H9 (cell line): ENCODE data around the gene SGMS2. TPM values are rescaled to one million over a fixed set of nuclear protein-coding genes. Genes with fewer than 3 reads are reported as not detected.
"Not testable (repeated sequence)": the region's sequence is repeated elsewhere in the genome, so short reads cannot be mapped to it uniquely, and the experiment has no call there.

Experiments
- DNase-seq: peaks from one replicate; pipeline ENCODE4 v3.0.0-alpha.2; 2017
- H2AFZ ChIP-seq: one replicate; pipeline ENCODE4 v1.6.1; 2013; ENCODE audit warnings: mild to moderate bottlenecking, low read length, control low read depth, moderate library complexity
- H2AK5ac ChIP-seq: 2 replicates; pipeline ENCODE4 v1.6.1; 2013; ENCODE audit warnings: low read length, control low read depth, mixed read lengths; ENCODE audit not compliant: insufficient read length
- H2BK120ac ChIP-seq: one replicate; pipeline ENCODE4 v1.6.1; 2013; ENCODE audit warnings: low read depth, mild to moderate bottlenecking, low read length, control low read depth, inconsistent platforms; ENCODE audit not compliant: poor library complexity, severe bottlenecking
- H2BK12ac ChIP-seq: 2 replicates; pipeline ENCODE4 v1.6.1; 2013; ENCODE audit warnings: low read length, control low read depth, mixed read lengths, low read depth; ENCODE audit not compliant: insufficient read length
- H2BK15ac ChIP-seq: 2 replicates; pipeline ENCODE4 v1.6.1; 2013; ENCODE audit warnings: low read depth, low read length, control low read depth
- H2BK20ac ChIP-seq: one replicate; pipeline ENCODE4 v1.6.1; 2013; ENCODE audit warnings: low read depth, mild to moderate bottlenecking, low read length, control low read depth, inconsistent platforms; ENCODE audit not compliant: poor library complexity, severe bottlenecking
- H2BK5ac ChIP-seq: 2 replicates; pipeline ENCODE4 v1.6.1; 2013; ENCODE audit warnings: low read length, control low read depth, mixed read lengths; ENCODE audit not compliant: insufficient read length
- H3K14ac ChIP-seq: 2 replicates; pipeline ENCODE4 v1.6.1; 2013; ENCODE audit warnings: low read length, control low read depth; ENCODE audit not compliant: insufficient read depth
- H3K18ac ChIP-seq: 2 replicates; pipeline ENCODE4 v1.6.1; 2013; ENCODE audit warnings: low read depth, mild to moderate bottlenecking, mixed read lengths, low read length, control low read depth; ENCODE audit not compliant: insufficient read length
- H3K23ac ChIP-seq: 2 replicates; pipeline ENCODE4 v1.6.1; 2013; ENCODE audit warnings: low read length, control low read depth, mixed read lengths, low read depth; ENCODE audit not compliant: insufficient read length
- H3K23me2 ChIP-seq: 2 replicates; pipeline ENCODE4 v1.6.1; 2013; ENCODE audit warnings: low read depth, mild to moderate bottlenecking, mixed read lengths, low read length, control low read depth; ENCODE audit not compliant: insufficient read length, poor library complexity, severe bottlenecking
- H3K27ac ChIP-seq: 2 replicates; pipeline ENCODE4 v1.5.1; 2013; ENCODE audit warnings: low read length, control low read depth, mixed read lengths, low read depth; ENCODE audit not compliant: insufficient read length
- H3K27me3 ChIP-seq: 2 replicates; pipeline ENCODE4 v1.6.1; 2013; ENCODE audit warnings: low read length, control low read depth, inconsistent platforms; ENCODE audit not compliant: insufficient read depth
- H3K4ac ChIP-seq: 2 replicates; pipeline ENCODE4 v1.6.1; 2013; ENCODE audit warnings: low read depth, mild to moderate bottlenecking, control low read depth, inconsistent platforms, low read length, moderate library complexity
- H3K4me1 ChIP-seq: 2 replicates; pipeline ENCODE4 v1.6.1; 2013; ENCODE audit warnings: low read length, control low read depth, inconsistent platforms; ENCODE audit not compliant: insufficient read depth
- H3K4me2 ChIP-seq: 2 replicates; pipeline ENCODE4 v1.6.1; 2013; ENCODE audit warnings: low read length, control low read depth, mixed read lengths; ENCODE audit not compliant: insufficient read length, insufficient read depth
- H3K56ac ChIP-seq: 2 replicates; pipeline ENCODE4 v1.6.1; 2013; ENCODE audit warnings: low read depth, mild to moderate bottlenecking, mixed read lengths, low read length, control low read depth; ENCODE audit not compliant: insufficient read length
- H3K79me1 ChIP-seq: 2 replicates; pipeline ENCODE4 v1.6.1; 2013; ENCODE audit warnings: low read depth, mild to moderate bottlenecking, moderate library complexity, low read length, control low read depth, inconsistent platforms; ENCODE audit not compliant: insufficient read depth, poor library complexity, severe bottlenecking
- H3K79me2 ChIP-seq: 2 replicates; pipeline ENCODE4 v1.6.1; 2013; ENCODE audit warnings: low read length, control low read depth, inconsistent platforms; ENCODE audit not compliant: insufficient read depth
- H3K9ac ChIP-seq: 2 replicates; pipeline ENCODE4 v1.6.1; 2013; ENCODE audit warnings: low read length, control low read depth, mixed read lengths; ENCODE audit not compliant: insufficient read length; ENCODE audit errors: extremely low read depth
- H3K9me3 ChIP-seq: one replicate; pipeline ENCODE4 v1.6.1; 2013; ENCODE audit warnings: low read depth, low read length, inconsistent platforms; ENCODE audit not compliant: control insufficient read depth
- H3T11ph ChIP-seq: one replicate; pipeline ENCODE4 v1.6.1; 2013; ENCODE audit warnings: mild to moderate bottlenecking, low read length, control low read depth, inconsistent platforms
- H4K20me1 ChIP-seq: one replicate; pipeline ENCODE4 v1.6.1; 2013; ENCODE audit not compliant: control insufficient read depth, insufficient read length, insufficient read depth
- H4K5ac ChIP-seq: 2 replicates; pipeline ENCODE4 v1.6.1; 2013; ENCODE audit warnings: low read depth, mild to moderate bottlenecking, mixed read lengths, low read length, control low read depth; ENCODE audit not compliant: insufficient read length
- H4K8ac ChIP-seq: replicated peaks from 2 replicates; pipeline ENCODE4 v1.6.1; 2013; ENCODE audit warnings: low read length, control low read depth, mixed read lengths, low read depth; ENCODE audit not compliant: insufficient read length
- H4K91ac ChIP-seq: 2 replicates; pipeline ENCODE4 v1.6.1; 2013; ENCODE audit warnings: low read depth, mild to moderate bottlenecking, moderate library complexity, mixed read lengths, low read length, control low read depth; ENCODE audit not compliant: insufficient read length
- H3K27ac Mint-ChIP-seq, 3 experiments: 2 replicates in 2 of 3; 3 replicates in 1 of 3; pipeline ENCODE4 v1.8.0; 2020 to 2021; ENCODE audit warnings: mixed read lengths in 3 of 3, mild to moderate bottlenecking in 1 of 3, moderate library complexity in 1 of 3
- H3K27me3 Mint-ChIP-seq: 2 replicates; pipeline ENCODE4 v1.8.0; 2021; ENCODE audit warnings: low read depth, mild to moderate bottlenecking, moderate library complexity, mixed read lengths
- H3K36me3 Mint-ChIP-seq, 3 experiments: 2 replicates in 2 of 3; 3 replicates in 1 of 3; pipeline ENCODE4 v1.8.0; 2020 to 2021; ENCODE audit warnings: low read depth in 3 of 3, mixed read lengths in 3 of 3; ENCODE audit not compliant: insufficient read depth in 1 of 3
- H3K4me1 Mint-ChIP-seq, 2 experiments: 2 replicates each; pipeline ENCODE4 v1.8.0; 2020; ENCODE audit warnings: mixed read lengths in 2 of 2
- H3K4me3 Mint-ChIP-seq, 2 experiments: 2 replicates in 1 of 2; 3 replicates in 1 of 2; pipeline ENCODE4 v1.8.0; 2020 to 2021; ENCODE audit warnings: mild to moderate bottlenecking in 2 of 2, mixed read lengths in 2 of 2, moderate library complexity in 1 of 2
- H3K9me3 Mint-ChIP-seq, 2 experiments: 2 replicates in 1 of 2; 3 replicates in 1 of 2; pipeline ENCODE4 v1.8.0; 2020; ENCODE audit warnings: mild to moderate bottlenecking in 2 of 2, mixed read lengths in 2 of 2, moderate library complexity in 1 of 2
- WGBS: extraction: QIAGEN DNeasy Blood & Tissue Kit; methylation state at CpG from one replicate; pipeline ENCODE4 v1.1.7; 2013; ENCODE audit warnings: missing lambda C conversion rate, low lambda C conversion rate, mixed read lengths; ENCODE audit not compliant: insufficient read length; ENCODE audit errors: extremely low coverage; 5-methylcytosine and 5-hydroxymethylcytosine counted together
- total RNA-seq: library from RNA; stranded (reverse); gene quantifications from 2 replicates; pipeline ENCODE4 v1.2.1, GENCODE V29; 2021

SGMS2 gene
- total RNA-seq, 1 experiment from 2014 or later = 9.7 TPM

DNA sequence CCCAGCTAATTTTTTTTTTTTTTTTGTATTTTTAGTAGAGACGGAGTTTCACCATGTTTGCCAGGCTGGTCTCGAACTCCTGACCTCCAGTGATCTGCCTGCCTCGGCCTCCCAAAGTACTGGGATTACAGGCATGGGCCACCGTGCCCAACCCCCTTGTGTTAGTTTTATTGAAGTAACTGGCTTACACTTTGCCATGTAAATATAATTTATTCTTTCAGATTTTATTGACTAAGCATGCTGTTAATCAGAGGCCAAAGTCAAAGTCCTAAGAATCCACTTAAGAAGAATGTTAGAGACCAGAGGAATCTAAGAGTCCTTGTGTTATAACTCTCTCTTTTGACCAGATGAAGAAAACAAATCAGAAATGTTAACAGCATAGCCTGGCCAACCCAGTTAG is 102.1 kb downstream of the SGMS2 start:
- H3K4me3 Mint-ChIP-seq, H3K14ac ChIP-seq, H3K9me3 ChIP-seq, H2BK15ac ChIP-seq, H3K79me1 ChIP-seq, H3K18ac ChIP-seq, H3K27ac ChIP-seq, DNase-seq, H3K27ac Mint-ChIP-seq, H3K36me3 Mint-ChIP-seq, H3K4me1 Mint-ChIP-seq, H2BK5ac ChIP-seq, H2AFZ ChIP-seq, H2AK5ac ChIP-seq, H3K23me2 ChIP-seq, H4K8ac ChIP-seq, H4K5ac ChIP-seq, H2BK20ac ChIP-seq, H3K9ac ChIP-seq, H3K79me2 ChIP-seq, H3K27me3 ChIP-seq, H4K20me1 ChIP-seq, H4K91ac ChIP-seq, H3K9me3 Mint-ChIP-seq, H3K23ac ChIP-seq, H3T11ph ChIP-seq, H3K4me2 ChIP-seq, H3K56ac ChIP-seq, H2BK120ac ChIP-seq, H3K4ac ChIP-seq, H2BK12ac ChIP-seq, H3K4me1 ChIP-seq: not testable (repeated sequence)
- WGBS = no CpG with 5 or more reads among the region's 4 CpGs
- H3K27me3 Mint-ChIP-seq = peaks cover 21% of the 10 kb centered on the region
